Endometrium (tissue), 2 donors: ENCODE measurements around the gene PPP3CA.
"Not testable (repeated sequence)": the region's sequence is repeated elsewhere in the genome, so short reads cannot be mapped to it uniquely, and the experiment has no call there.

Experiments
- FAIRE-seq: peaks from 2 replicates; lab custom pipeline; 2012; peaks lifted over from hg19 to GRCh38; lab: Jason Lieb, UNC
- donor health status: control.
- donor health status: control.

PPP3CA gene

DNA sequence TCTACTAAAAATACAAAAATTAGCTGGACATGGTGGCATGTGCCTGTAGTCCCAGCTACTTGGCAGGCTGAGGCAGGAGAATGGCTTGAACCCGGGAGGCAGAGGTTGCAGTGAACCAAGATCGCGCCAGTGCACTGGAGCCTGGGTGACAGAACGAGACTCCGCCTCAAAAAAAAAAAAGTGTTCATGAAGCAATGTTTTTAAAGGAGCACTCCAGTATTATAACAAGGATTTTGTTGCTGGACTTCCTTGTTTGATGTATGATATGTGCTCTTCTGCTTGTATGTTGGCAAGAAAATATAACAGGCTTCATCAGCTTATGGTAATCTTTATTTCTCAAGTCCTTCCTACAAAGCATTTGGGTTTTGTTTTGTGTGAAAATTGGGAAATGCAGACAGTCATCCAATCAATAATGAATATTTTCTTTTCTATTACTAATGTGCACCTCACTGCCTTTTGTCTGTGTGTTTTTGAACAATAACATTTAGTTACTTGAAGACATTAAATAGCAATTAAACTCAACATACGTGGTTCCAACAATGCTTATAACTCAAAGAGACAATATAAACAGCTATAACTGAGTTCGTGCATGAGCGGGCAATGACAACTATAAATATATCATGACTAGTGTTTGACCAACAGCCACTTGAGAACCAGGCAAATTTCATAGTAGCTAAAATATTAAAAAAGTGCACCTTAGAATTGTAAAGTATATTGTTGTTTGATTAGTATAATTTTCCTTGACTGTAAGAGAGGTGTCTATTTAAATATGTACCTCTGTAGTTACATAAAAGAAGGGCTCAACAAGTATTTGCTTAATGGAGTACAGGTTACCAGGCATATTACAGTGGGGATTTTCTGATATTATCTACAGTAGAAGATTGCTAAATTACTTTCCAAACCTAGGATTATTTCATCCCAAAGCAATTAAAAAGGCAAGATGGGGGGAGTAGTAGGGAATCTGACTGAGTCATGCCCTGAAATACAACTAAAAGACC, 210.7 kb downstream of the PPP3CA start:
- FAIRE-seq = no peak

DNA sequence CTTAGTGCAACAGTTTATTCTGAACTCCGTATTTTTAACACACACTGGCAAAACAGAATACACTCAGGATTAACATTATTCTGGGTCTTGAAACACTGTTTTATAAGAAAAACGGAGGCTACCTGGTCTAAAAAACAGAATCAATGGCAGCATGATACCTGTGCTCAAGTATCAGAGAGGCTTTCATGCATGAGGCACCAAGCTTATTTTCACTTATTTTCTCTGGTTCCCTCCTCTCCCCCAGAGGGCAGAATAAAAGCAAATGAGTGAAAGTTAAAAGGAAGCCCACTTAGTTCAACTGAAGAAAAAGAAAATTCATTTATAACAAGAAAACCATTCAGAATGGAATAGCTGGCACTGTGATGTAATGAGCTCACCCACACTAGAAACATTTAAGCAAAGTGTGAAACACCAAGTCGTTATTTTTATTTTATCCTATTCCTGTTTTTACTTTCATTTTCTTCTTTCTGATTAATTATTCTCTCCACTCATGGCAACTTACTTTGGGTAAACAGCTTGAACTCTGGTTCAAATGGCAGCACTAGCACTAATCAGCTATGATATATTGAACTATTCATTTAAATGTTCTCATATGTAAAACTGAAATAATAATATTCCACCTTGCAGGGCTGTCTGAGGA, 211.8 kb downstream of the PPP3CA start:
- FAIRE-seq = no peak

DNA sequence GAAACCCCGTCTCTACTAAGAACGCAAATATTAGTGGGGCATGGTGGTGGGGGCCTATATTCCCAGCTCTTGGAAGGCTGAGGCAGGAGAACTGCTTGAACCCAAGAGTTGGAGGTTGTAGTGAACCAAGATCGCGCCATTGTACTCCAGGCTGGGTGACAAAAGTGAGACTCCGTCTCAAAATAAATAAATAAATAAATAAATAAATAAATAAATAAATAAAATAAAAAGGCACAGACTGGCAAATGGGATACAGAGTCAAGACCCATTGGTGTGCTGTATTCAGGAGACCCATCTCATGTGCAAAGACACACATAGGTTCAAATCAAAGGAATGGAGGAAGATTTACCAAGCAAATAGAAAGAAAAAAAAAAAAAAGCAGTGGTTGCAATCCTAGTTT, 216.3 kb downstream of the PPP3CA start:
- FAIRE-seq = not testable (repeated sequence)

DNA sequence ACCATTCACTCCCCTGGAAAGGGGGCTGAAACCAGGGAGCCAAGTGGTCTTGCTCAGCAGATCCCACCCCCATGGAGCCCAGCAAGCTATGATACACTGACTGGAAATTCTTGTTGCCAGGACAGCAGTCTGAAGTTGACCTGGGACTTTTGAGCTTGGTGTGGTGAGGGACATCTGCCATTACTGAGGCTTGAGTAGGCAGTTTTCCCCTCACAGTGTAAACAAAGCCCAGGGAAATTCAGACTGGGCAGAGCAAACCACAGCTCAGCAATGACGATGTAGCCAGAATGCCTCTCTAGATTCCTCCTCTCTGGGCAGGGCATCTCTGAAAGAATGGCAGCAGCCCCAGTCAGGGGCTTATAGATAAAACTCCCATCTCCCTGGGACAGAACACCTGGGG, 218.4 kb downstream of the PPP3CA start:
- FAIRE-seq = not testable (repeated sequence)

DNA sequence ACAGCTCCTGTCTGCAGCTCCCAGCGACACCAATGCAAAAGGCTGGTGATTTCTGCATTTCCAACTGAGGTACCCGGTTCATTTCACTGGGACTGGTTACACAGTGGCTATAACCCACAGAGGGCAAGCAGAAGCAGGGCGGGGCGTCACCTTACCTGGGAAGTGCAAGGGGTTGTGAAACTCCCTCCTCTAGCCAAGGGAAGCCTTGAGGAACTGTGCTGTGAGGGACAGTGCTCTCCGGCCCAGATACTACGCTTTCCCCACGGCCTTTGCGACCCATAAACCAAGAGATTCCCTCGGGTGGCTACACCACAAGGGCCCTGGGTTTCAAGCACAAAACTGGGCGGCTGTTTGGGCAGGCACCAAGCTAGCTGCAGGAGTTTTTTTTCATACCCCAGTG, 218.9 kb downstream of the PPP3CA start:
- FAIRE-seq = no peak

DNA sequence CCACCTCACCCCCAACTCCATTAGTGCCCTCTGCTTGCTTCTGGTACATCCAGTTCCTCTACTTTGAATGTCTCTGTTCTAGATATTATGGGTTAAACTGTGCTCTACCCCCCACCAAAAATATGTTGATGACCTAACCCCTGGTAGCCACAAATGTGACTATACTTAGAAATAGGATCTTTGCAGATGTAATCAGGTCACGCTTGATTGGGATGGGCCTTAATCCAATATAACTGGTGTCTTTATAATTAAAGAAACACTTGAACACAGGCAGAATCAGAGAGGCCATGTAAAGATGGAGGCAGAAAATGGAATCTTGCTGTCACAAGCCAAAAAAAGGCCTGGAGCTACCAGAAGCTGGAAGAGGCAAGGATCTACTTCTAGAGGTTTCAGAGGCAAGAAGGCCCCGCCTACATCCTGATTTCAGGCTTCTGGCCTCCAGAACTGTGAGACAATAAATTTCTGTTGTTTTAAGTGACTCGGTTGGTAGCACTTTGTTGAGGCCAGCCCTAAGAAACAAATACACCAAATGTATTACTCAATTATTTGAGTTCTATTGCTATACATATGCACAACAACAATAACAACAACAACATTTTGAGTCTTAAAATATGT, 220.0 kb downstream of the PPP3CA start:
- FAIRE-seq = no peak

DNA sequence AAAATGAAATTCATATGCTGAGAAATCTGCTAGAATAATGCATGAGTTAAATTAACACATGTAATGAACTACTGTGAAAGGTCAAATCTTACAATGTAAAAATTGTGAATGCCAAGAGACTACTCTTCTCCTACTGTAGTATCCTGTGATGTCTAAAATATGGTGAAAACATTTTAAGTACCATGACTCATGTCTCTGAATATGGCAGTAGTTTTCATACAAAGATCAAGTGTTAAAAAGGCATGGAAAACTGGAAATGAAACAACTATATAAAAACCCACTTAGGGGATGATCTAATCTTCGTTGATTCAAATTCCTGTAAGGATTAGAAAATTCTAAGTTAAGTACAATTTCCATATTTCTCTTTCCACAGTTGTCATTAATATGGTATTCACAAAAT, 221.3 kb downstream of the PPP3CA start:
- no peak for FAIRE-seq

DNA sequence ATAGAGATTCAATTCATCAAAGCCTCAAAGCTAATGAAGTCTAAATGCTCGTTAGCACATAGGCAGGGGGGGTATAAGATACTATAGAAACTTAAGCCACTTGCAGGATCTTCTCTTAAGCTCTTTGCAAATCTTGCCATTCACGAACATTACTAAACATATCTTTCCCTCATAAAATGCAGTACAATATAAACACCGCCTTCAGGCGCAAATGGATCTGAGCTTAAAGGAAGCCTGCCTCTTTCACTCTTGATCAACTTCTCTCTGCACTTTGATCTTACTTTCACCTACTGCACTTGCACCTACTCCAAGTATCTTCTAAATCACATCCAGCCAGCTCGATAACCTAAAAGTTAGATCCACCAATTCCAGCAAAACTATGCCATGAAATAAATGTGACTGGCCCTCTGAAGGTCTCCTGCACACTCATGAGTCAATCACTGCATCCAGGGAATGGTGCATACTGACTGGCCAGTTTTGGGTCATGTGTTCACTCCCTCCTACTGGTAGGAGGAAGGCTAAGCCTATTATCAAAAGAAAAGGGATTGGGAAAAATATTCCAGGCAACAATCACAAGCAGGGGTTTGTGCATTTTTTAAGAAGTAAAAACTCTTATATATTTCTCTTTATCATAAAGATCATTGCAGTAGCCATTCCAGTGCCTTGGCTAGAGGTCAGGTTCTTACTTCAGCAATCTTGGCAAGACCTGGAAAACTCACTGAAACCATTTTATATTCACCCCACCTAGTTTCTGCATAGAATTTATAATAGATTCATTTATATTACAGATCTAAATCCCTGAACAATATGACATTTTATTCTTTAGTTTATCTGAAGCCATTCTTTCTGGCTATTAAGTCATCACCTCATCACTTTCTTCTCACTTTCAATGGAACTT, 222.0 kb downstream of the PPP3CA start:
- no peak for FAIRE-seq

DNA sequence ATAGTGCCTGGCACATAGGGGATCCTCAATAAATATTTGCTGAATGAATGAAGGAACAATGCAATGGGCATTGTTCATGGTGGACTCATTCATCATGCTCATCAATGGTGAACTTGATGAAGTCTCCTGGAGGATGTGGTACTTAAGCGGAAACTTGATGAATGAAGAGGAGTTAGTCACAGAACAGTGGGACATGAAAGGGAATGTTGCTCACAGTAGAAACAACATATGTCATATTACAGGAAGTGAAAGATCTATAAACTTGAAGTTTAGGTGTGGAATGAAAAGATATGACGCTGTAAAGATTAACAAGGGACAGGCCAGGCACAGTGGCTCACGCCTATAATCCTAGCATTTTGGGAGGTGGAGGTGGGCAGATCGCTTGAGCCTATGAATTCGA, 224.1 kb downstream of the PPP3CA start:
- no peak for FAIRE-seq

DNA sequence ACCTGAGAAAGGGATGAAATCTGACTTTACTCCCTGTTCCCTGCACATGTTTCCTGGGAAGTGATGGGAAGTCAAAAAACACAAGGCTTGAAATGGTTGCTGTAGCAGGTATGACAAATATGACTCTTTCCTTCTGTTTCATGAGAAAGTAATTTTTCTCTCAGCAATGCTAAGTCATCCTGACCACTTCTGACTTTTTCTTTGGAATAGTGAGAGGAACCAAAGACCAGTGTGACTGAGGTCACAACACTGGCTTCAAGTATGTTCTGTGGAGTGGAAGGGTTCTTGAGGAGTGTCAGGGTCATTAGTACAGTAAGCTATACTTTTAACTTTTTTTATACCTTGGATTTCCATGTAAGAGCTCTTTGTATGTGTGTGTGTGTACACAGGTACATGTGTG, 225.3 kb downstream of the PPP3CA start:
- FAIRE-seq = no peak

DNA sequence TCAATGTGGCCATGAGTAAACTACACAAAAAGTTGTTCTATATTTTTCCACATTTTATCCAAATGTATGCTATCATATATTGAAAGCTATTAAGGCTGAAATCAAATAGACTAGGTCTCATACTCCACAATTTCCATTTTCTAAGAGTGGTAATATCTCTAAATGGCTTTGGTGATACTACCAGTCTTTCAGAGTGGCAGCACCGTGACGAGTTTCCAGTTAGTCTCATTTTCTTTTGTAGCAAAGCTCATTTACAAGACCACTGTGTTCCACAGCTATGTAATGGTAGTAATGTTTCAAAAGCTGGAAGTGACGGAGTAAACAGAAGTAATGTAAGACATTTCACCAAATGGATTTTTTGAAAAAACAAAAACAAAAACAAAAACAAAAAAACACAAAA, 228.2 kb downstream of the PPP3CA start:
- no peak for FAIRE-seq

DNA sequence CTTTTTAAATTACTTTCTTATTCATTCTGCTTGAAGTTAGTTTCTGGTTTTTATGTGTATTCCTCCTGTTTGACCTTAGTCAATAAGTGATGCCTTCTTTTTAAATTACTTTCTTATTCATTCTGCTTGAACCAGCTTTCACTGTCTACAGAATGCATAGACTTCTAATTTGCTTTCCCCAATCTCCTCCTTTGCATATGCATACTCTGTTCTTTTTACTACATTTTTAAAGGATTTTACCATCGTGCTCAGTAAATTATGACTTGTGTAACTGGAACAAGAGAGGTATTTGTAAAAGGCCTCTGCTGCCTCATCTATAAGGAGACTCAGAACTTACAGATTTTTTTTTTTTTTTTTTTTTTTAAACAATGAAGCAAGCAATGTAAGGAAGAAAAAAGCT, 228.7 kb downstream of the PPP3CA start:
- no peak for FAIRE-seq

DNA sequence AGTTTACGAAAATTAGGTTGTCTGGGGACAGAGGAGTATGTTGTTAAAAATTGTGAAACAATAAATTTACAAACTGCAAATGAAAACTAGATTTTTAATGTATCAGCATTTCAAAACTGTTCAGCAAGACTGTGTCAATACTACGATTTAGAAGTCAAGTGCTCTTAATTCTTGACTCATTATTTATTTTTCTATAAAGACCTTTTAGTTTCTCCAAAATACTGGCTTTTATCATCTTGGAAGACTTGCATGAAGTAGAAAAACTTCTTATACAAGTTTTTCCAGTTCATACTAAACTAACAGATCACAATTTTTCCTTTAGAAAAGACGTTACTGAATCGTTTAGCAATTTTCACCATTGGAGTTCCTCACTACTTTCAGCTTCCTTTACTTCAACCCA, 231.4 kb downstream of the PPP3CA start:
- FAIRE-seq = no peak

DNA sequence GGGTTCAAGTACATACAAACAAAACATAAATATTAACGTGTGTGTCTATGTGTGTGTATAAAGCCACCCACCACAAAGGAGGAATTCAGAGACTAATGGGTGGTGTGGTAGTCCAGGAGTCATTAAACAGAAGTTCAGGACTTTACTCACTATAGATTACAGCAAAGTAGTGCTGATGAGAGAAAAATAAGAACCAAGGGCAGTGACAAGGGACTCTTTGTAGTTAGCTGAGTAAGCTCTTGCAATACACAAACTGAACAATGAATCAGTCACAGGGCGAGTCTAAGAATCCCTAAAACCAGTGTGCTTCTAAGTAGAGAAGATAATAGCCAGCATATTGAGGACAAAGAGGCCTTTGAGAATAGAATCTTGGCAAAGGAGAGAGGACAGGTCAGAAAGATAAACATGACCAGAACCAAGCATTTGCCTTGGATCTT, 232.4 kb downstream of the PPP3CA start:
- FAIRE-seq = no peak

DNA sequence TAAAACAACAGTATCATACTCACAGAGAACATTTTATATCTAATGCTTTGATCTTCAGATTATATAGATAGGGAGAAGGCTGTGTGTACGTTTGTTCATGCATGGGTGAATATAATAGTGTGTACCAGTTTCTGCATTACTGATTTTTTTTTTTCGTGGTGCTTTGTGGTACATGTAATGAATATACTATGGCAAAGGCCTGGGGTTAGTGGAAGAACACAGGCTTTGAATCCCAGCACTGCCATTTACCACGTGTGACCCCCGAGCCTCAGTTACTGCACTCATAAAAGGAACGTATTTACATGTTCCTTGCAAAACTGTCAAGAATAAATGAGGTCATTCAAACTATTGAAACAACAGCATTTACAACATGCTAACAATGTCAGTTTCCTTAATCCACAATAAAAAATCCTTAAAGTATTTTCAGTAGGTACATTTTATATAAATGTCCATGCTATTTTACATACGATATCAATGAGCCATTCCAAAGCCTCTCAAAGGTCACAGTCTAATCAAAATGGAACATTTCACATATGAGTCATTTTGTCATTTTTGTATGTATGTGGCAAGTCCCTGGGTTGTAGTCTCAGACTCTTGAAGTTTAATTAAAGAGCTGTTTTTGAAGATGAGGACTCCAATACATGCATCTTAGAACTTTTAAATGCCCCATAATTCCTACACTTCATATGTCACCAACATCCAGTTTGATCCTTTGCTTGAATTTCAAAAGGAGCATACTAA, 242.8 kb downstream of the PPP3CA start:
- FAIRE-seq = no peak

DNA sequence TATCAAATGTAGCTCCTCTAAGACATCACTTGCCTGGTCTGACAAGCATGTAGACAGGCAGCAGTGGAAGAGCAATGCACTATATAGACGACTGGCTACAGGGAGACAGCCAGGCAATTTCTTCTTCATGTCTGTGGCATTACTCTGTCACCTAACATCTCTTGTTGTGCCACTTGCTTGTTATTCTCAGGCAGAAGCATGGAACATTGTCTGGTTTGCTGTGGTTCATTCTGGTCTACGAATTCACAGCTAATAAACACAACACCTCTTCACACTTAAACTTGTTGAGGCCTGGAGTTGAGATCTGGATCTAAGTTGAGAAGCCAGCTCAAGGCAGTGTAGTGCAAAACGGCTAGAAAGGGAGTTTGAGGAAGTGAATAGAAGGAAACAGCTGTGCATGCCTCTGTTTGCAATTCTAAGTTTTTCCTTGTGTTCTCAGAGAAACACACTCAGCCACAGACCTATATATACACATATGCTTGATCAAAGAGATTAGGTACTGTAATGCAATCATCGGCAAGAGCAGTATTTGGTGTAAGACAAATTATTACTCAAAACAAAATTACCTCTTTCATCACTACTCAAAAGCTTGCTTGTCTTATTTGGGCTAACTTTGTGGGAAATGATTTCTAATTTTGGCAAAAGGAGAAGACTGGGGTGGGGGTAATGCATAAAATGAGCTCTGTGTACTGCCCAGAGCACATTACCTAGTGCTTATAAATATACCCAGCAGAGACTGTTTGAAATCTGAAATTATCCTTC, 243.8 kb downstream of the PPP3CA start:
- FAIRE-seq = no peak

DNA sequence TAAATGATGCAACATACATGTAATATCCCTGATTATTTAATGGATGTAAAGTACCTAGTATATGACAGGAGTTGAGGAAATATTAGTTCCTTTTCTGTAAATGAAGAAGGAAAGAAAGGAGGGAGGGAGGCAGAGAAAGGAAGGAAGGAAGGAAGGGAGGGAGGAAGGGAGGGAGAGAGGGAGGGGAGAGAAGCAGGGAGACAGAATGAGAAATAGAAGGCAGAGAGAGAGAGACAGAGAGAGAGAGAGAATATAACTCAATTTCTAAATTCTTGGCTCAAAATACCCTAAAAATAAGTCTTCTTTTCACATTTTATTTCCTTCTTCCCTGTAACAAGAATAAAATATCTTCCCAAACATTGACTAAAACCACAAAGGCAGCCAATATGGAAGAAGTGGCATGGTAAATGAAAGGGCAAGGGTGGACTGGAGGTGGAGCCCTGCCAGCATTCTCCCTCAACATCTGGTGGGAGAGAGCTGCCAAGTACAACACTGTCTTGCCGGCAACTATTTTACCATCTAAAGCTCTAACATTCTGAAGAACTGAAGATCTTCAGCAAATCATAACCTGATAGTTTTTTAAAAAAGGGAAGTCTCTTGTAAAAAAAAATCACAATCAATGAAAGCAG, 245.1 kb downstream of the PPP3CA start:
- FAIRE-seq = peak; percentile 61

DNA sequence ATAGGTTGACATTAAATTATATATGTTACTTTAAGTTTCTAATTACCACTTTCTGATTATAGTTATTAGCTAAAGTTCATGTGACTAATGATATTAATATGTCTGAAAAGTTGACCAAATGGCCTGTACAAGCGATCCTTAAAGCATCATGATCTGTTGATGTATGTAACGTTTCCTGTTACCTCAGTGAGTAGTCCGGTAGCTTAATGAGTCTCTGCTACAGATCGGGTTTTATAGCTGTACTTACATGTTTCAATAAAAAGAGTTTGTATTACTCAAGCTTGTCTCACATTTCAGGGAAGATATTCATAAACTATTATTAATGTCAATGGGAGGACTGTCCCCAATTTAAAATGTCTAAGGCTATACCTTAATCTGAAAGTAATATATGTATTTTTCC, 246.3 kb downstream of the PPP3CA start:
- no peak for FAIRE-seq

DNA sequence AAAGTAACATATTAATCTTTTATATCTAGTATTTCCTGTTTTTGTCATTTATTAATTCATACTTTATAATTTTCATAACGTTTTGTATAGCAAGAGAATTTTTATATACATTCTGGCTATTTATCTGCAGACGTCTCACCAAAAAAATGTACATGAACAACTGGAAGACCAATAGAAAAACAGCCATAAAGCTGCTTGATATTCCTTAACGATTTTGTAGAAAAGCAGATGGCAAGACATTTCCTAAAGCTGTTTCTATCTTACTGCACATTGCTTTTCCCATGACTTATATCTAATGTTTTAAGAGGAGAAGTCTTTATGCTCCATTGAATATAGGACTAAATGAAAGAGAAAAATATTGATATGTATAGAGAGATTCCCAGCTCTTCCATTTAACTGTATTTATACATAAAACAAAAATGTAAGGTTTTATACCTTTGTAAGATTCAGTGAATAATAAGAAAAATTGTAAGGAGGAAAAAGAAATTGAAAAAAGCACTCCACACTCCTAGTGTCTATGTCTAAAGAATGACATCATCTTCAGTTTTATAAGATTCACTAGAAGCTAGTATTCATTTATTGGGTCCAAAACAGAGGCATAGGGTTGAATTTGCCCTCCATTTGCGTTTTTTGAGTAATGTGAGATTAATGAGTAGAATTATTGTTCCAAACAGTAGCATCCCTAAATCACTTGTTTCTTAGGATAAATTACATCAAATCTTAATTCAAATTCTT, 248.5 kb downstream of the PPP3CA start:
- FAIRE-seq = no peak
